Activated naive CD4-positive, alpha-beta T cell treated with anti-CD3 and anti-CD28 coated beads, Interleukin-2, amount 50 U/mL, for 24 hours (primary cell): ENCODE measurements around the gene WDR73.
"Not testable (repeated sequence)": the region's sequence is repeated elsewhere in the genome, so short reads cannot be mapped to it uniquely, and the experiment has no call there.

ENCODE experiments used
- H3K27ac Mint-ChIP-seq: one replicate; pipeline ENCODE4 v1.8.0; 2021; ENCODE audit warnings: mild to moderate bottlenecking, mixed read lengths
- H3K27me3 Mint-ChIP-seq: one replicate; pipeline ENCODE4 v1.8.0; 2021; ENCODE audit warnings: mixed read lengths
- H3K36me3 Mint-ChIP-seq: one replicate; pipeline ENCODE4 v1.8.0; 2021; ENCODE audit warnings: mixed read lengths
- H3K4me1 Mint-ChIP-seq: one replicate; pipeline ENCODE4 v1.8.0; 2021; ENCODE audit warnings: mixed read lengths
- H3K4me3 Mint-ChIP-seq: one replicate; pipeline ENCODE4 v1.8.0; 2021; ENCODE audit warnings: mild to moderate bottlenecking, mixed read lengths
- H3K9me3 Mint-ChIP-seq: one replicate; pipeline ENCODE4 v1.8.0; 2021; ENCODE audit warnings: mixed read lengths

The WDR73 gene

GRCh38 chr15:84642640-84643039, 11.4 kb downstream of the WDR73 start:
- H3K4me3 Mint-ChIP-seq, H3K36me3 Mint-ChIP-seq, H3K9me3 Mint-ChIP-seq, H3K27me3 Mint-ChIP-seq, H3K27ac Mint-ChIP-seq: not testable (repeated sequence)
- H3K4me1 Mint-ChIP-seq, result peaks cover 13% of the 10 kb centered on the region

GRCh38 chr15:84641871-84642270, 12.2 kb downstream of the WDR73 start:
- H3K9me3 Mint-ChIP-seq, H3K27ac Mint-ChIP-seq, H3K27me3 Mint-ChIP-seq, H3K4me3 Mint-ChIP-seq, H3K36me3 Mint-ChIP-seq: not testable (repeated sequence)
- peaks cover 13% of the 10 kb centered on the region for H3K4me1 Mint-ChIP-seq

- Mint-ChIP-seq H3K36me3 (peaks cover 5% of the 10 kb centered on the region), H3K9me3 (no peaks in the 10 kb centered on the region), H3K4me1 (peaks cover 36% of the 10 kb centered on the region), H3K27ac (peak overlapping the region; percentile 55), H3K4me3 (peak overlapping the region; percentile 20), H3K27me3 (no peaks in the 10 kb centered on the region)
These were observed 16.0 kb downstream of the WDR73 start for GRCh38 chr15:84638103-84638502.

- H3K27me3 Mint-ChIP-seq, result no peaks in the 10 kb centered on the region
- H3K9me3 Mint-ChIP-seq, result no peaks in the 10 kb centered on the region
- H3K27ac Mint-ChIP-seq, result peak overlapping the region; percentile 79
- H3K4me1 Mint-ChIP-seq, result peaks cover 44% of the 10 kb centered on the region
- peak overlapping the region; percentile 88 for H3K4me3 Mint-ChIP-seq
- peaks cover 2% of the 10 kb centered on the region for H3K36me3 Mint-ChIP-seq
These were observed 19.8 kb downstream of the WDR73 start for GRCh38 chr15:84634228-84634837.

GRCh38 chr15:84633311-84634227, 20.5 kb downstream of the WDR73 start:
- H3K4me3 Mint-ChIP-seq, result peak overlapping the region; percentile 94

GRCh38 chr15:84631706-84632272, 22.3 kb downstream of the WDR73 start:
- H3K4me1 Mint-ChIP-seq, result peaks cover 37% of the 10 kb centered on the region
- peak overlapping the region; percentile 93 for H3K4me3 Mint-ChIP-seq
- peak overlapping the region; percentile 93 for H3K27ac Mint-ChIP-seq
- peaks cover 2% of the 10 kb centered on the region for H3K36me3 Mint-ChIP-seq
- H3K27me3 Mint-ChIP-seq, result no peaks in the 10 kb centered on the region
- no peaks in the 10 kb centered on the region for H3K9me3 Mint-ChIP-seq

More at GRCh38 chr15:84633311-84634227, 20.5 kb downstream of the WDR73 start:
- peaks cover 2% of the 10 kb centered on the region for H3K36me3 Mint-ChIP-seq
- peaks cover 44% of the 10 kb centered on the region for H3K4me1 Mint-ChIP-seq
- H3K27me3 Mint-ChIP-seq, result no peaks in the 10 kb centered on the region
- no peaks in the 10 kb centered on the region for H3K9me3 Mint-ChIP-seq
- peak overlapping the region; percentile 96 for H3K27ac Mint-ChIP-seq

GRCh38 chr15:84629033-84629432, 25.1 kb downstream of the WDR73 start:
- H3K36me3 Mint-ChIP-seq, result peaks cover 3% of the 10 kb centered on the region
- no peak overlapping the region for H3K4me3 Mint-ChIP-seq
- no peaks in the 10 kb centered on the region for H3K27me3 Mint-ChIP-seq
- no peak overlapping the region for H3K27ac Mint-ChIP-seq
- H3K9me3 Mint-ChIP-seq, result no peaks in the 10 kb centered on the region
- peaks cover 14% of the 10 kb centered on the region for H3K4me1 Mint-ChIP-seq

- H3K4me3 Mint-ChIP-seq, result no peak overlapping the region
- no peaks in the 10 kb centered on the region for H3K4me1 Mint-ChIP-seq
- peaks cover 7% of the 10 kb centered on the region for H3K9me3 Mint-ChIP-seq
- H3K27ac Mint-ChIP-seq, result peak overlapping the region; percentile 56
- peaks cover 27% of the 10 kb centered on the region for H3K36me3 Mint-ChIP-seq
- no peaks in the 10 kb centered on the region for H3K27me3 Mint-ChIP-seq
These were observed 29.0 kb downstream of the WDR73 start for GRCh38 chr15:84625123-84625522.

GRCh38 chr15:84624359-84624758, 29.7 kb downstream of the WDR73 start:
- H3K36me3 Mint-ChIP-seq, result peaks cover 30% of the 10 kb centered on the region
- no peaks in the 10 kb centered on the region for H3K4me1 Mint-ChIP-seq
- H3K27ac Mint-ChIP-seq, result no peak overlapping the region
- H3K9me3 Mint-ChIP-seq, result peaks cover 7% of the 10 kb centered on the region
- H3K27me3 Mint-ChIP-seq, result no peaks in the 10 kb centered on the region
- H3K4me3 Mint-ChIP-seq, result no peak overlapping the region

- Mint-ChIP-seq H3K4me3 (no peak overlapping the region), H3K4me1 (peaks cover 2% of the 10 kb centered on the region), H3K36me3 (peaks cover 31% of the 10 kb centered on the region), H3K27ac (no peak overlapping the region), H3K9me3 (peaks cover 7% of the 10 kb centered on the region), H3K27me3 (no peaks in the 10 kb centered on the region)
These were observed 32.6 kb downstream of the WDR73 start for GRCh38 chr15:84621358-84621979.

GRCh38 chr15:84620626-84621025, 33.5 kb downstream of the WDR73 start:
- Mint-ChIP-seq H3K9me3 (peaks cover 7% of the 10 kb centered on the region), H3K4me3 (no peak overlapping the region), H3K36me3 (peaks cover 32% of the 10 kb centered on the region), H3K27me3 (no peaks in the 10 kb centered on the region), H3K4me1 (peaks cover 5% of the 10 kb centered on the region), H3K27ac (no peak overlapping the region)

- no peaks in the 10 kb centered on the region for H3K27me3 Mint-ChIP-seq
- peaks cover 17% of the 10 kb centered on the region for H3K36me3 Mint-ChIP-seq
- H3K4me1 Mint-ChIP-seq, result peaks cover 5% of the 10 kb centered on the region
- peaks cover 7% of the 10 kb centered on the region for H3K9me3 Mint-ChIP-seq
- H3K27ac Mint-ChIP-seq, result no peak overlapping the region
- no peak overlapping the region for H3K4me3 Mint-ChIP-seq
These were observed 37.8 kb downstream of the WDR73 start for GRCh38 chr15:84616235-84616634.

- H3K9me3 Mint-ChIP-seq, result no peaks in the 10 kb centered on the region
- H3K4me1 Mint-ChIP-seq, result peaks cover 21% of the 10 kb centered on the region
- no peak overlapping the region for H3K4me3 Mint-ChIP-seq
- H3K27ac Mint-ChIP-seq, result peak overlapping the region; percentile 17
- H3K27me3 Mint-ChIP-seq, result no peaks in the 10 kb centered on the region
- H3K36me3 Mint-ChIP-seq, result peaks cover 11% of the 10 kb centered on the region
These were observed 42.5 kb downstream of the WDR73 start for GRCh38 chr15:84611631-84612030.

- Mint-ChIP-seq H3K27ac (peak overlapping the region; percentile 46), H3K4me1 (peaks cover 32% of the 10 kb centered on the region), H3K4me3 (no peak overlapping the region), H3K9me3 (no peaks in the 10 kb centered on the region), H3K27me3 (no peaks in the 10 kb centered on the region), H3K36me3 (peaks cover 9% of the 10 kb centered on the region)
These were observed 44.1 kb downstream of the WDR73 start for GRCh38 chr15:84609818-84610525.

- H3K9me3 Mint-ChIP-seq, result no peaks in the 10 kb centered on the region
- peaks cover 9% of the 10 kb centered on the region for H3K36me3 Mint-ChIP-seq
- peaks cover 40% of the 10 kb centered on the region for H3K4me1 Mint-ChIP-seq
These were observed 45.3 kb downstream of the WDR73 start for GRCh38 chr15:84608707-84609284.

More at GRCh38 chr15:84608707-84609284, 45.3 kb downstream of the WDR73 start:
- Mint-ChIP-seq H3K4me3 (no peak overlapping the region), H3K27ac (no peak overlapping the region), H3K27me3 (no peaks in the 10 kb centered on the region)
